ENCODE data around the gene RTN4IP1.

RTN4IP1 gene

GRCh38 chr6:106546691-106547414 lies 82.4 kb downstream of the RTN4IP1 start:
- DNase-seq (ENCODE audit: low read depth): peak; percentile 71

- DNase-seq (ENCODE audit: low read depth): peak; percentile 56
These were observed 83.0 kb downstream of the RTN4IP1 start for GRCh38 chr6:106546261-106546690.

GRCh38 chr6:106540907-106541306 lies 88.4 kb downstream of the RTN4IP1 start:
- peak; percentile 36 for DNase-seq (ENCODE audit: low read depth)

GRCh38 chr6:106540432-106540831 lies 88.9 kb downstream of the RTN4IP1 start:
- no peak for DNase-seq (ENCODE audit: low read depth)

GRCh38 chr6:106539936-106540335 lies 89.4 kb downstream of the RTN4IP1 start:
- DNase-seq (ENCODE audit: low read depth): no peak

- DNase-seq (ENCODE audit: low read depth): no peak
These were observed 91.2 kb downstream of the RTN4IP1 start for GRCh38 chr6:106538145-106538544.

GRCh38 chr6:106537662-106538061 lies 91.6 kb downstream of the RTN4IP1 start:
- no peak for DNase-seq (ENCODE audit: low read depth)

- no peak for DNase-seq (ENCODE audit: low read depth)
These were observed 92.4 kb downstream of the RTN4IP1 start for GRCh38 chr6:106536851-106537250.

GRCh38 chr6:106536357-106536756 lies 92.9 kb downstream of the RTN4IP1 start:
- DNase-seq (ENCODE audit: low read depth): no peak

GRCh38 chr6:106535012-106535411 lies 94.3 kb downstream of the RTN4IP1 start:
- DNase-seq (ENCODE audit: low read depth): no peak

- DNase-seq (ENCODE audit: low read depth): no peak
These were observed 94.7 kb downstream of the RTN4IP1 start for GRCh38 chr6:106534564-106534982.

GRCh38 chr6:106534004-106534403 lies 95.3 kb downstream of the RTN4IP1 start:
- DNase-seq (ENCODE audit: low read depth): no peak

- DNase-seq (ENCODE audit: low read depth): no peak
These were observed 96.2 kb downstream of the RTN4IP1 start for GRCh38 chr6:106533054-106533453.

- DNase-seq (ENCODE audit: low read depth): peak; percentile 59
These were observed 98.8 kb downstream of the RTN4IP1 start for GRCh38 chr6:106530502-106530901.

- no peak for DNase-seq (ENCODE audit: low read depth)
These were observed 99.3 kb downstream of the RTN4IP1 start for GRCh38 chr6:106530026-106530425.

GRCh38 chr6:106529438-106529837 lies 99.9 kb downstream of the RTN4IP1 start:
- no peak for DNase-seq (ENCODE audit: low read depth)

GRCh38 chr6:106528521-106528920 lies 100.8 kb downstream of the RTN4IP1 start:
- DNase-seq (ENCODE audit: low read depth): no peak

GRCh38 chr6:106527979-106528378 lies 101.3 kb downstream of the RTN4IP1 start:
- peak; percentile 92 for DNase-seq (ENCODE audit: low read depth)

GRCh38 chr6:106527117-106527516 lies 102.2 kb downstream of the RTN4IP1 start:
- no peak for DNase-seq (ENCODE audit: low read depth)

- no peak for DNase-seq (ENCODE audit: low read depth)
These were observed 103.4 kb downstream of the RTN4IP1 start for GRCh38 chr6:106525882-106526275.

- DNase-seq (ENCODE audit: low read depth): no peak
These were observed 104.0 kb downstream of the RTN4IP1 start for GRCh38 chr6:106525107-106525881.

- no peak for DNase-seq (ENCODE audit: low read depth)
These were observed 106.6 kb downstream of the RTN4IP1 start for GRCh38 chr6:106522562-106523250.

Measured in fibroblast of gingiva (primary cell).